Body of pancreas (tissue), 4 donors: ENCODE measurements around the gene PDHB.

ENCODE experiments used
- POLR2A ChIP-seq, 3 donors: fragments of 450-650 bp; IDR thresholded peaks; one replicate each; pipeline ENCODE4 v1.6.1; 2016; ENCODE audit warnings: antibody characterized with exemption in 3 of 3, mild to moderate bottlenecking in 2 of 3
- TF ChIP-seq, protein P1 (sequence below), 7 experiments: fragments of 450-650 bp in 4 of 7; fragments of 200-600 bp in 3 of 7; sonication (generic) in 3 of 7; IDR thresholded peaks; one replicate each; pipeline ENCODE4 v1.5.1; 2016 to 2019; ENCODE audit warnings: antibody characterized with exemption in 7 of 7

DNA sequence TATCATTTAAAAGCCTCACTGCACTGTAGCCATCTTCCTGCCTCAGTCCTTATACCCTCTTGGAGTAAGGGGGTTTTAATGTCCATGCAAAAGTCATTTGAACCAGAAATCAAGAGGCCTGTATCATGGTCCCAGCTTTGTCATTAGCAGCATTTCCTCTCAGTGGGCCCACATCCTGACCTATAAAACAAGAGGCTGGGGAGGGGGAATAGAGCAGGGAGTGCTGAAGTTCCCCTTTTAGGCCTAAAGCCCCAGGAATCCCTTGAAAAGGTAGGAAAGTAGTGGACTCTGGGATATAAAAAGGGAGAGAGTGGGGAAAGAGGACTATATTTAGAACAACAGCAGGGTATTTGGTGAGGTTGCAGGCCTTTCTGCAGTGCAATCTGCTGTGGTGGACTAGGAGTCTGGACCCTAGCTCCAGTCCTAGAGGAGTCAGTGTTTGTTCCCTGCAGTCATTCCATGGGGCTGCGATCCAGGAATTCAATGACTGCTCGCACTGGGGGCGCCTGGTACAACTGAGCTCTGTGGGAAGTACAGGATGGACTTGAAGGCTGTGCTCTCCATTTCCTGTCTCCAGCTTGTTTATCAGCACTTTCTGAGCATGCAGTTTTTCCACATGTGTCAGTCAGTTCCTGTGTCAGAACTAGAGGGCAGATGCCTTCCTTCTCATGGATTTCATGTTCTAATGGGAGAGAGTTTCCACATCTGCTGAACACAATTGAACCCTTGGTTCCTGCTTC lies 46.8 kb downstream of the PDHB start:
- TF ChIP-seq, protein P1, sequence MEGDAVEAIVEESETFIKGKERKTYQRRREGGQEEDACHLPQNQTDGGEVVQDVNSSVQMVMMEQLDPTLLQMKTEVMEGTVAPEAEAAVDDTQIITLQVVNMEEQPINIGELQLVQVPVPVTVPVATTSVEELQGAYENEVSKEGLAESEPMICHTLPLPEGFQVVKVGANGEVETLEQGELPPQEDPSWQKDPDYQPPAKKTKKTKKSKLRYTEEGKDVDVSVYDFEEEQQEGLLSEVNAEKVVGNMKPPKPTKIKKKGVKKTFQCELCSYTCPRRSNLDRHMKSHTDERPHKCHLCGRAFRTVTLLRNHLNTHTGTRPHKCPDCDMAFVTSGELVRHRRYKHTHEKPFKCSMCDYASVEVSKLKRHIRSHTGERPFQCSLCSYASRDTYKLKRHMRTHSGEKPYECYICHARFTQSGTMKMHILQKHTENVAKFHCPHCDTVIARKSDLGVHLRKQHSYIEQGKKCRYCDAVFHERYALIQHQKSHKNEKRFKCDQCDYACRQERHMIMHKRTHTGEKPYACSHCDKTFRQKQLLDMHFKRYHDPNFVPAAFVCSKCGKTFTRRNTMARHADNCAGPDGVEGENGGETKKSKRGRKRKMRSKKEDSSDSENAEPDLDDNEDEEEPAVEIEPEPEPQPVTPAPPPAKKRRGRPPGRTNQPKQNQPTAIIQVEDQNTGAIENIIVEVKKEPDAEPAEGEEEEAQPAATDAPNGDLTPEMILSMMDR (IDR thresholded peaks at IDR 0.05), result no peak
- no peak for TF ChIP-seq POLR2A (IDR thresholded peaks at IDR 0.05)
